Trophoblast cell (in vitro differentiated cells and primary cell): ENCODE measurements around the gene MMD2.

ENCODE experiments used
- DNase-seq, 2 donors: peaks; one replicate each; pipeline ENCODE4 v3.0.0-alpha.2; 2016
- H2AFZ ChIP-seq: 2 replicates; pipeline ENCODE4 v1.6.1; 2013; ENCODE audit warnings: low read length, moderate library complexity, mild to moderate bottlenecking; ENCODE audit not compliant: insufficient read depth, poor library complexity
- H2AK5ac ChIP-seq: 2 replicates; pipeline ENCODE4 v1.6.1; 2013; ENCODE audit warnings: mild to moderate bottlenecking, low read length
- H2BK120ac ChIP-seq: 2 replicates; pipeline ENCODE4 v1.6.1; 2013; ENCODE audit warnings: low read length, mild to moderate bottlenecking, moderate library complexity; ENCODE audit not compliant: insufficient read depth, poor library complexity
- H2BK12ac ChIP-seq: 2 replicates; pipeline ENCODE4 v1.6.1; 2013; ENCODE audit warnings: mild to moderate bottlenecking, low read length, moderate library complexity
- H2BK5ac ChIP-seq: 2 replicates; pipeline ENCODE4 v1.6.1; 2013; ENCODE audit warnings: low read length, low read depth, moderate library complexity, mild to moderate bottlenecking; ENCODE audit not compliant: poor library complexity
- H3K14ac ChIP-seq: 2 replicates; pipeline ENCODE4 v1.6.1; 2013; ENCODE audit warnings: mild to moderate bottlenecking, low read length
- H3K18ac ChIP-seq: 2 replicates; pipeline ENCODE4 v1.6.1; 2013; ENCODE audit warnings: mild to moderate bottlenecking, low read length
- H3K23ac ChIP-seq: 2 replicates; pipeline ENCODE4 v1.6.1; 2013; ENCODE audit warnings: low read length
- H3K27ac ChIP-seq: 2 replicates; pipeline ENCODE4 v1.5.1; 2013; ENCODE audit warnings: low read depth, mild to moderate bottlenecking, inconsistent platforms, low read length, moderate library complexity
- H3K27me3 ChIP-seq: 2 replicates; pipeline ENCODE4 v1.6.1; 2013; ENCODE audit warnings: inconsistent platforms, mild to moderate bottlenecking, low read length, moderate library complexity; ENCODE audit not compliant: insufficient read depth
- H3K36me3 ChIP-seq, 2 experiments: 1 replicate in 1 of 2; 2 replicates in 1 of 2; pipeline ENCODE4 v1.6.1; 2013; ENCODE audit warnings: low read length in 2 of 2, mild to moderate bottlenecking in 2 of 2, moderate library complexity in 1 of 2; ENCODE audit not compliant: insufficient read depth in 2 of 2, control insufficient read depth in 1 of 2
- H3K4ac ChIP-seq: 2 replicates; pipeline ENCODE4 v1.6.1; 2013; ENCODE audit warnings: low read depth, mild to moderate bottlenecking, low read length, moderate library complexity
- H3K4me1 ChIP-seq, 2 experiments: 1 replicate in 1 of 2; 2 replicates in 1 of 2; pipeline ENCODE4 v1.6.1; 2013; ENCODE audit warnings: low read length in 2 of 2, mild to moderate bottlenecking in 2 of 2, moderate library complexity in 1 of 2; ENCODE audit not compliant: insufficient read depth in 2 of 2, control insufficient read depth in 1 of 2
- H3K4me2 ChIP-seq: 2 replicates; pipeline ENCODE4 v1.6.1; 2013; ENCODE audit warnings: inconsistent platforms, mild to moderate bottlenecking, low read length, moderate library complexity
- H3K4me3 ChIP-seq: 2 replicates; pipeline ENCODE4 v1.5.1; 2013; ENCODE audit warnings: mild to moderate bottlenecking, low read depth, low read length, inconsistent platforms
- H3K79me1 ChIP-seq: one replicate; pipeline ENCODE4 v1.6.1; 2013; ENCODE audit warnings: low read length
- H3K79me2 ChIP-seq: 2 replicates; pipeline ENCODE4 v1.6.1; 2013; ENCODE audit warnings: low read length, mild to moderate bottlenecking; ENCODE audit not compliant: control insufficient read depth, insufficient read depth, poor library complexity
- H3K9ac ChIP-seq: 2 replicates; pipeline ENCODE4 v1.6.1; 2013; ENCODE audit warnings: mild to moderate bottlenecking, low read length
- H3K9me3 ChIP-seq: 2 replicates; pipeline ENCODE4 v1.6.1; 2013; ENCODE audit warnings: low read depth, mild to moderate bottlenecking, control low read depth, inconsistent platforms, low read length; ENCODE audit not compliant: insufficient read depth
- H4K12ac ChIP-seq: 2 replicates; pipeline ENCODE4 v1.6.1; 2013; ENCODE audit warnings: low read depth, mild to moderate bottlenecking, low read length, moderate library complexity
- H4K8ac ChIP-seq: 2 replicates; pipeline ENCODE4 v1.6.1; 2013; ENCODE audit warnings: low read depth, mild to moderate bottlenecking, low read length, moderate library complexity
- H4K91ac ChIP-seq: one replicate; pipeline ENCODE4 v1.6.1; 2013; ENCODE audit warnings: low read depth, mild to moderate bottlenecking, low read length, moderate library complexity
- WGBS: extraction: QIAGEN DNeasy Blood & Tissue Kit; methylation state at CpG from one replicate; pipeline ENCODE4 v1.1.7; 2013; ENCODE audit warnings: missing lambda C conversion rate; ENCODE audit not compliant: insufficient read length, insufficient coverage; ENCODE audit errors: extremely low coverage; 5-methylcytosine and 5-hydroxymethylcytosine counted together

Gene MMD2

GRCh38 chr7:4964506-4964905 lies 5.5 kb upstream of the MMD2 start:
- H3K4ac ChIP-seq: no peak overlapping the region
- no peak overlapping the region for H3K23ac ChIP-seq
- no peak overlapping the region for H2AFZ ChIP-seq
- DNase-seq: no peak
- H3K9ac ChIP-seq: no peak overlapping the region
- no peaks in the 10 kb centered on the region for H3K79me1 ChIP-seq
- H3K27ac ChIP-seq: no peak overlapping the region
- no peaks in the 10 kb centered on the region for H3K79me2 ChIP-seq
- no peak overlapping the region for H2BK5ac ChIP-seq
- WGBS: no CpG with 5 or more reads among the region's 11 CpGs
- no peak overlapping the region for H2BK120ac ChIP-seq
- no peak overlapping the region for H3K14ac ChIP-seq
- no peak overlapping the region for H3K4me2 ChIP-seq
- H3K27me3 ChIP-seq: no peaks in the 10 kb centered on the region
- no peaks in the 10 kb centered on the region for H3K36me3 ChIP-seq
- H2BK12ac ChIP-seq: no peak overlapping the region
- H3K9me3 ChIP-seq: no peaks in the 10 kb centered on the region
- H2AK5ac ChIP-seq: no peak overlapping the region
- no peaks in the 10 kb centered on the region for H3K4me1 ChIP-seq
- no peak overlapping the region for H4K91ac ChIP-seq
- no peak overlapping the region for H3K18ac ChIP-seq
- no peak overlapping the region for H3K4me3 ChIP-seq
- no peak overlapping the region for H4K12ac ChIP-seq
- H4K8ac ChIP-seq: no peak overlapping the region

GRCh38 chr7:4962872-4963775 lies 4.1 kb upstream of the MMD2 start:
- Histone ChIP-seq H3K36me3 (no peaks in the 10 kb centered on the region), H3K14ac (no peak overlapping the region), H3K4me2 (no peak overlapping the region), H2AFZ (no peak overlapping the region), H4K12ac (no peak overlapping the region), H3K4me1 (no peaks in the 10 kb centered on the region), H3K9ac (no peak overlapping the region), H3K18ac (no peak overlapping the region), H2BK12ac (no peak overlapping the region), H2BK120ac (no peak overlapping the region), H3K27ac (no peak overlapping the region), H2AK5ac (no peak overlapping the region), H3K4ac (no peak overlapping the region), H3K23ac (no peak overlapping the region), H4K91ac (no peak overlapping the region), H3K27me3 (peaks cover 9% of the 10 kb centered on the region), H3K4me3 (no peak overlapping the region), H3K9me3 (no peaks in the 10 kb centered on the region), H4K8ac (no peak overlapping the region), H3K79me1 (no peaks in the 10 kb centered on the region), H2BK5ac (no peak overlapping the region), H3K79me2 (no peaks in the 10 kb centered on the region)
- DNase-seq: no peak
- WGBS: no CpG with 5 or more reads among the region's 19 CpGs

- WGBS: no CpG with 5 or more reads among the region's 10 CpGs
- no peaks in the 10 kb centered on the region for H3K79me1 ChIP-seq
Measured at GRCh38 chr7:4960363-4960762, 1.4 kb upstream of the MMD2 start.

GRCh38 chr7:4959893-4960292 lies 906 bp upstream of the MMD2 start:
- Histone ChIP-seq H3K23ac (no peak overlapping the region), H2AK5ac (no peak overlapping the region), H4K8ac (no peak overlapping the region), H3K27me3 (peaks cover 18% of the 10 kb centered on the region), H3K14ac (no peak overlapping the region), H3K4me1 (no peaks in the 10 kb centered on the region), H2BK120ac (no peak overlapping the region), H3K9me3 (no peaks in the 10 kb centered on the region), H3K4me3 (no peak overlapping the region), H4K12ac (no peak overlapping the region), H3K79me2 (no peaks in the 10 kb centered on the region), H3K27ac (no peak overlapping the region), H3K4ac (no peak overlapping the region), H2BK12ac (no peak overlapping the region), H4K91ac (no peak overlapping the region), H2AFZ (no peak overlapping the region), H3K18ac (no peak overlapping the region), H2BK5ac (no peak overlapping the region), H3K79me1 (no peaks in the 10 kb centered on the region), H3K4me2 (no peak overlapping the region), H3K36me3 (no peaks in the 10 kb centered on the region), H3K9ac (no peak overlapping the region)
- DNase-seq: no peak
- no CpG with 5 or more reads among the region's 4 CpGs for WGBS

More at GRCh38 chr7:4960363-4960762, 1.4 kb upstream of the MMD2 start:
- Histone ChIP-seq H3K18ac (no peak overlapping the region), H3K23ac (no peak overlapping the region), H2BK5ac (no peak overlapping the region), H3K9ac (no peak overlapping the region), H2AFZ (no peak overlapping the region), H4K12ac (no peak overlapping the region), H3K27me3 (peaks cover 18% of the 10 kb centered on the region), H3K79me2 (no peaks in the 10 kb centered on the region), H2AK5ac (no peak overlapping the region), H3K9me3 (no peaks in the 10 kb centered on the region), H4K91ac (no peak overlapping the region), H4K8ac (no peak overlapping the region), H3K27ac (no peak overlapping the region), H3K4me1 (no peaks in the 10 kb centered on the region), H3K4me3 (no peak overlapping the region), H3K36me3 (no peaks in the 10 kb centered on the region), H2BK12ac (no peak overlapping the region), H3K4me2 (no peak overlapping the region), H3K14ac (no peak overlapping the region), H2BK120ac (no peak overlapping the region), H3K4ac (no peak overlapping the region)
- no peak for DNase-seq
